Type B pancreatic cell (in vitro differentiated cells): ENCODE data around the gene HSP90AB1. TPM values are rescaled to one million over a fixed set of nuclear protein-coding genes. Genes with fewer than 3 reads are reported as not detected.

Experiments
- DNase-seq: peaks from one replicate; pipeline ENCODE4 v3.0.0; 2021; ENCODE audit warnings: mixed read lengths; ENCODE audit not compliant: unreplicated experiment; ENCODE audit errors: extremely low spot score
- H3K27ac Mint-ChIP-seq: 2 replicates; pipeline ENCODE4 v1.8.0; 2021; ENCODE audit warnings: mild to moderate bottlenecking, mixed read lengths
- H3K27me3 Mint-ChIP-seq: 2 replicates; pipeline ENCODE4 v1.8.0; 2021; ENCODE audit warnings: mixed read lengths
- H3K36me3 Mint-ChIP-seq: 2 replicates; pipeline ENCODE4 v1.8.0; 2021; ENCODE audit warnings: mixed read lengths
- H3K4me1 Mint-ChIP-seq: one replicate; pipeline ENCODE4 v1.8.0; 2021; ENCODE audit warnings: mixed read lengths; ENCODE audit not compliant: unreplicated experiment
- H3K4me3 Mint-ChIP-seq: 2 replicates; pipeline ENCODE4 v1.8.0; 2021; ENCODE audit warnings: mild to moderate bottlenecking, mixed read lengths
- H3K9me3 Mint-ChIP-seq: 2 replicates; pipeline ENCODE4 v1.8.0; 2021; ENCODE audit warnings: mixed read lengths
- CTCF ChIP-seq: fragments of 200-600 bp; sonication (generic); conservative IDR thresholded peaks from 2 replicates; pipeline ENCODE4 v1.5.0; 2021; ENCODE audit warnings: antibody characterized with exemption, mild to moderate bottlenecking
- total RNA-seq: library from RNA; stranded (reverse); gene quantifications from 2 replicates; pipeline ENCODE4 v1.2.1, GENCODE V29; 2021; ENCODE audit warnings: low replicate concordance

HSP90AB1 gene
- total RNA-seq, 1 donor from 2014 or later = 1,082 TPM

- Mint-ChIP-seq H3K4me1 (no peaks in the 10 kb centered on the region), H3K9me3 (no peaks in the 10 kb centered on the region), H3K27me3 (peaks cover 88% of the 10 kb centered on the region), H3K27ac (no peak overlapping the region), H3K36me3 (no peaks in the 10 kb centered on the region), H3K4me3 (no peak overlapping the region)
- TF ChIP-seq CTCF = no peak
- no peak for DNase-seq
Observed at GRCh38 chr6:44291841-44292240, 44.9 kb downstream of the HSP90AB1 start.

- DNase-seq = no peak
- no peak for TF ChIP-seq CTCF
- Mint-ChIP-seq H3K4me1 (no peaks in the 10 kb centered on the region), H3K4me3 (no peak overlapping the region), H3K9me3 (no peaks in the 10 kb centered on the region), H3K27ac (peak overlapping the region; percentile 34), H3K27me3 (peaks cover 84% of the 10 kb centered on the region), H3K36me3 (no peaks in the 10 kb centered on the region)
Observed at GRCh38 chr6:44292661-44293365, 45.9 kb downstream of the HSP90AB1 start.

GRCh38 chr6:44294832-44295791 lies 48.2 kb downstream of the HSP90AB1 start:
- no peaks in the 10 kb centered on the region for H3K9me3 Mint-ChIP-seq
- peaks cover under 1% of the 10 kb centered on the region for H3K36me3 Mint-ChIP-seq
- no peak overlapping the region for H3K27ac Mint-ChIP-seq
- TF ChIP-seq CTCF = no peak
- H3K4me1 Mint-ChIP-seq = no peaks in the 10 kb centered on the region
- no peak for DNase-seq
- peaks cover 84% of the 10 kb centered on the region for H3K27me3 Mint-ChIP-seq
- H3K4me3 Mint-ChIP-seq = no peak overlapping the region

- Mint-ChIP-seq H3K36me3 (peaks cover 10% of the 10 kb centered on the region), H3K27ac (no peak overlapping the region), H3K27me3 (peaks cover 63% of the 10 kb centered on the region), H3K4me3 (peak overlapping the region; percentile 80), H3K4me1 (no peaks in the 10 kb centered on the region), H3K9me3 (no peaks in the 10 kb centered on the region)
- no peak for TF ChIP-seq CTCF
- no peak for DNase-seq
Observed at GRCh38 chr6:44297063-44298038, 50.5 kb downstream of the HSP90AB1 start.
